A172 (cell line): ENCODE measurements around the gene ROM1. TPM values are rescaled to one million over a fixed set of nuclear protein-coding genes. Genes with fewer than 3 reads are reported as not detected.
"Not testable (repeated sequence)": the region's sequence is repeated elsewhere in the genome, so short reads cannot be mapped to it uniquely, and the experiment has no call there.

ENCODE experiments used
- DNase-seq: peaks from one replicate; pipeline ENCODE4 v3.0.0-alpha.2; 2015; ENCODE audit warnings: low spot score
- total RNA-seq: library from RNA; depleted of rRNA; stranded (reverse); fragments of >200 nt; shearing (Covaris generic); gene quantifications from 2 replicates; pipeline ENCODE4 v1.2.3, GENCODE V29; 2014

ROM1 gene
- total RNA-seq, 1 experiment from 2014 or later = 3.4 TPM

GRCh38 chr11:62585356-62585755, 27.7 kb upstream of the ROM1 start:
- DNase-seq = not testable (repeated sequence)

GRCh38 chr11:62588966-62589637, 24.0 kb upstream of the ROM1 start:
- no peak for DNase-seq

- DNase-seq = peak; percentile 97
Measured at GRCh38 chr11:62591448-62592145, 21.5 kb upstream of the ROM1 start, which contains the start of gene TUT1. Gene TUT1 (minus strand): TSS chr11:62591523. CDS start chr11:62591485, 38 bp downstream.

- DNase-seq = no peak
Measured at GRCh38 chr11:62592146-62592815, 20.8 kb upstream of the ROM1 start.

GRCh38 chr11:62592989-62593421, 20.1 kb upstream of the ROM1 start:
- DNase-seq = no peak

GRCh38 chr11:62593434-62594044, 19.5 kb upstream of the ROM1 start:
- peak; percentile 66 for DNase-seq

GRCh38 chr11:62595124-62595523, 17.9 kb upstream of the ROM1 start:
- DNase-seq = no peak

GRCh38 chr11:62599069-62599696, 13.9 kb upstream of the ROM1 start:
- DNase-seq = peak; percentile 95

- DNase-seq = no peak
Measured at GRCh38 chr11:62599901-62600300, 13.2 kb upstream of the ROM1 start.

- no peak for DNase-seq
Measured at GRCh38 chr11:62600367-62601121, 12.5 kb upstream of the ROM1 start.

GRCh38 chr11:62601122-62601371, 12.0 kb upstream of the ROM1 start:
- DNase-seq = no peak

- DNase-seq = peak; percentile 95
Measured at GRCh38 chr11:62601372-62602140, 11.5 kb upstream of the ROM1 start, which contains the start of gene MTA2. Gene MTA2 (minus strand): TSS chr11:62601865. CDS start chr11:62601450, 415 bp downstream.

- DNase-seq = no peak
Measured at GRCh38 chr11:62602141-62603071, 10.7 kb upstream of the ROM1 start.

- DNase-seq = no peak
Measured at GRCh38 chr11:62603072-62603408, 10.0 kb upstream of the ROM1 start.

GRCh38 chr11:62603776-62604299, 9.2 kb upstream of the ROM1 start:
- no peak for DNase-seq

GRCh38 chr11:62604460-62605120, 8.5 kb upstream of the ROM1 start:
- no peak for DNase-seq

- DNase-seq = no peak
Measured at GRCh38 chr11:62605467-62605866, 7.6 kb upstream of the ROM1 start.

- no peak for DNase-seq
Measured at GRCh38 chr11:62605902-62606301, 7.2 kb upstream of the ROM1 start.

GRCh38 chr11:62607714-62608113, 5.3 kb upstream of the ROM1 start:
- DNase-seq = no peak
